Keratinocyte (primary cell): Measurements from ENCODE around the gene PCDHA2. TPM values are rescaled to one million over a fixed set of nuclear protein-coding genes. Genes with fewer than 3 reads are reported as not detected.
"Not testable (repeated sequence)": the region's sequence is repeated elsewhere in the genome, so short reads cannot be mapped to it uniquely, and the experiment has no call there.

Experiments used
- DNase-seq: peaks from one replicate; pipeline ENCODE4 v3.0.0-alpha.2; 2011; ENCODE audit warnings: low read depth, missing footprints, low spot score
- FAIRE-seq: peaks from 2 replicates; lab custom pipeline; 2011; peaks lifted over from hg19 to GRCh38; lab: Jason Lieb, UNC
- H2AFZ ChIP-seq: 2 replicates; pipeline ENCODE4 v1.6.0; 2012; ENCODE audit warnings: low read length, control low read depth, inconsistent platforms; ENCODE audit not compliant: control insufficient read depth
- H3K27ac ChIP-seq: 2 replicates; pipeline ENCODE4 v1.5.1; 2011; ENCODE audit warnings: low read length; ENCODE audit not compliant: control insufficient read depth, insufficient read depth
- H3K27me3 ChIP-seq: 3 replicates; pipeline ENCODE4 v1.6.0; 2011; ENCODE audit warnings: low read length; ENCODE audit not compliant: control insufficient read depth, insufficient read depth; ENCODE audit errors: extremely low read depth
- H3K36me3 ChIP-seq, 2 experiments: 2 replicates in 1 of 2; 3 replicates in 1 of 2; pipeline ENCODE4 v1.5.1; 2011; ENCODE audit warnings: low read length in 2 of 2, mild to moderate bottlenecking in 1 of 2; ENCODE audit not compliant: control insufficient read depth in 2 of 2, insufficient read depth in 2 of 2; ENCODE audit errors: extremely low read depth in 1 of 2
- H3K4me1 ChIP-seq: 3 replicates; pipeline ENCODE4 v1.5.1; 2011; ENCODE audit warnings: low read length; ENCODE audit not compliant: control insufficient read depth, insufficient read depth; ENCODE audit errors: extremely low read depth
- H3K4me2 ChIP-seq: 3 replicates; pipeline ENCODE4 v1.6.0; 2011; ENCODE audit warnings: low read depth, low read length; ENCODE audit not compliant: control insufficient read depth, insufficient read depth; ENCODE audit errors: extremely low read depth
- H3K4me3 ChIP-seq, 3 experiments: fragments of 200-600 bp in 1 of 3; sonication (generic) in 1 of 3; 2 replicates in 2 of 3; 3 replicates in 1 of 3; pipeline ENCODE4 v1.5.1; 2011 to 2016; ENCODE audit warnings: low read length in 3 of 3, mild to moderate bottlenecking in 3 of 3, control low read depth in 2 of 3, inconsistent platforms in 1 of 3, low read depth in 1 of 3, mixed read lengths in 1 of 3, mixed run types in 1 of 3, moderate library complexity in 1 of 3; ENCODE audit not compliant: control insufficient read depth in 2 of 3, insufficient read depth in 2 of 3; ENCODE audit errors: extremely low read depth in 1 of 3
- H3K79me2 ChIP-seq: 2 replicates; pipeline ENCODE4 v1.6.0; 2012; ENCODE audit warnings: low read length; ENCODE audit not compliant: control insufficient read depth, insufficient read depth
- H3K9ac ChIP-seq: 3 replicates; pipeline ENCODE4 v1.6.0; 2011; ENCODE audit warnings: low read length; ENCODE audit not compliant: control insufficient read depth, insufficient read depth; ENCODE audit errors: extremely low read depth
- H3K9me1 ChIP-seq: 3 replicates; pipeline ENCODE4 v1.6.0; 2011; ENCODE audit warnings: low read length; ENCODE audit not compliant: control insufficient read depth, insufficient read depth; ENCODE audit errors: extremely low read depth
- H3K9me3 ChIP-seq: 2 replicates; pipeline ENCODE4 v1.5.1; 2012; ENCODE audit warnings: low read depth, low read length; ENCODE audit not compliant: control insufficient read depth
- H4K20me1 ChIP-seq: 3 replicates; pipeline ENCODE4 v1.6.0; 2011; ENCODE audit warnings: low read length; ENCODE audit not compliant: control insufficient read depth, insufficient read depth; ENCODE audit errors: extremely low read depth
- EZH2 ChIP-seq: IDR thresholded peaks from one replicate; pipeline ENCODE4 v1.6.1; 2012; ENCODE audit warnings: inconsistent platforms, mild to moderate bottlenecking, low read length, moderate library complexity
- dilution Hi-C: fragments of 300-500 bp; cut with MboI; formaldehyde crosslinking; loops from one replicate; pipeline ENCODE4 v1.7.0; 2020; ENCODE audit warnings: low sequenced_read_pairs; ENCODE audit not compliant: extremely low pct_ligation_motif_present
- polyA plus RNA-seq, 5 experiments: library from polyadenylated mRNA; depleted of rRNA in 3 of 5; stranded (reverse) in 3 of 5; stranded (forward) in 1 of 5; unstranded in 1 of 5; fragments of >200 nt; gene quantifications; 1 replicate in 1 of 5; 2 replicates in 3 of 5; 3 replicates in 1 of 5; pipeline versions ENCODE4 v1.2.1 to v1.2.3, GENCODE V29; 2011 to 2012; ENCODE audit warnings: missing spikeins in 2 of 5, low read depth in 1 of 5, low replicate concordance in 1 of 5
- TF ChIP-seq, protein P1 (sequence below), 3 experiments: IDR thresholded peaks in 1 of 3; conservative IDR thresholded peaks in 1 of 3; optimal IDR thresholded peaks in 1 of 3; 2 replicates in 2 of 3; 3 replicates in 1 of 3; pipeline versions ENCODE3 to v1.5.1; 2011; ENCODE audit warnings: low read length in 3 of 3, mild to moderate bottlenecking in 3 of 3, moderate library complexity in 2 of 3, control low read depth in 1 of 3, inconsistent platforms in 1 of 3; ENCODE audit not compliant: insufficient read depth in 2 of 3; ENCODE audit errors: extremely low read depth in 1 of 3

The PCDHA2 gene
- polyA plus RNA-seq, 1 donor (not counting 4 experiments of a cell fraction or from before 2014, with no cell fraction given), result not detected

DNA sequence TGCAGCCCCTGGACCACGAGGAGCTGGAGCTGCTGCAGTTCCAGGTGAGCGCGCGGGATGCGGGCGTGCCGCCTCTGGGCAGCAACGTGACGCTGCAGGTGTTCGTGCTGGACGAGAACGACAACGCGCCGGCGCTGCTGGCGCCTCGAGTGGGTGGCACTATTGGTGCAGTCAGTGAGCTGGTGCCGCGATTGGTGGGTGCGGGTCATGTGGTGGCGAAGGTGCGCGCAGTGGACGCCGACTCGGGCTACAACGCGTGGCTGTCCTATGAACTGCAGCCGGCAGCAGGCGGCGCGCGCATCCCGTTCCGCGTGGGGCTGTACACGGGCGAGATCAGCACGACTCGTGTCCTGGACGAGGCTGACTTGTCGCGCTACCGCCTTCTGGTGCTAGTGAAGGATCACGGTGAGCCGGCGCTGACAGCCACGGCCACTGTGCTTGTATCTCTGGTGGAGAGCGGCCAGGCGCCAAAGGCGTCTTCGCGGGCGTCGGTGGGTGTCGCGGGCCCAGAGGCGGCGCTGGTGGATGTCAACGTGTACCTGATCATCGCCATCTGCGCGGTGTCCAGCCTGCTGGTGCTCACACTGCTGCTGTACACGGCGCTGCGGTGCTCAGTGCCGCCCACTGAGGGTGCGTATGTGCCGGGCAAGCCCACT, 6.7 kb upstream of the PCDHA2 start:
- DNase-seq, H2AFZ ChIP-seq, H3K27me3 ChIP-seq, H3K27ac ChIP-seq, H3K9ac ChIP-seq, H3K4me1 ChIP-seq, H3K79me2 ChIP-seq, H3K4me3 ChIP-seq, H3K4me2 ChIP-seq, H3K9me1 ChIP-seq, FAIRE-seq, H4K20me1 ChIP-seq, H3K36me3 ChIP-seq, dilution Hi-C loops: not testable (repeated sequence)
- peaks cover 17% of the 10 kb centered on the region for H3K9me3 ChIP-seq

DNA sequence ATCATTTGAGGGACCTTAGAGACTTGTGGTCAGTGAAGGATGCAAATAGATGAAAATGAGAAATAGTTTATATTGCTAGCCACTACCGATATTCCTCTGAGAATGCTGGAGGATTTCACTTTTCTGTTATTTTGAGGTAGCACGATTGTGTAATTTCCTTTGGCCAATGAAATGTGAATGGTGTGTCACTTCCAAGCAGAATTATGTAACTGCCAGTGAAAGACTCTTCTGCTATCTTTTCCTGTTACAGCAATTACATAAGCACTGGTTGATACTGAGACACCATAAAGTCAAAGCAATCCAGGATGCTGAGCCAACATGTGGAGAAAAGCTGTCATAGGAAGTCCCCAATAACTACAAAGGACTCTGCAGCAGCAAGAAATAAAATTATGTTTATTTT, 3.6 kb upstream of the PCDHA2 start:
- Histone ChIP-seq H3K36me3 (no peaks in the 10 kb centered on the region), H3K27me3 (no peaks in the 10 kb centered on the region), H3K9me3 (peaks cover 24% of the 10 kb centered on the region), H3K9me1 (no peaks in the 10 kb centered on the region), H3K79me2 (no peaks in the 10 kb centered on the region), H3K27ac (no peak overlapping the region), H2AFZ (no peak overlapping the region), H4K20me1 (no peaks in the 10 kb centered on the region), H3K9ac (no peak overlapping the region), H3K4me2 (no peak overlapping the region), H3K4me3 (no peak overlapping the region), H3K4me1 (no peaks in the 10 kb centered on the region)
- TF ChIP-seq, protein P1, sequence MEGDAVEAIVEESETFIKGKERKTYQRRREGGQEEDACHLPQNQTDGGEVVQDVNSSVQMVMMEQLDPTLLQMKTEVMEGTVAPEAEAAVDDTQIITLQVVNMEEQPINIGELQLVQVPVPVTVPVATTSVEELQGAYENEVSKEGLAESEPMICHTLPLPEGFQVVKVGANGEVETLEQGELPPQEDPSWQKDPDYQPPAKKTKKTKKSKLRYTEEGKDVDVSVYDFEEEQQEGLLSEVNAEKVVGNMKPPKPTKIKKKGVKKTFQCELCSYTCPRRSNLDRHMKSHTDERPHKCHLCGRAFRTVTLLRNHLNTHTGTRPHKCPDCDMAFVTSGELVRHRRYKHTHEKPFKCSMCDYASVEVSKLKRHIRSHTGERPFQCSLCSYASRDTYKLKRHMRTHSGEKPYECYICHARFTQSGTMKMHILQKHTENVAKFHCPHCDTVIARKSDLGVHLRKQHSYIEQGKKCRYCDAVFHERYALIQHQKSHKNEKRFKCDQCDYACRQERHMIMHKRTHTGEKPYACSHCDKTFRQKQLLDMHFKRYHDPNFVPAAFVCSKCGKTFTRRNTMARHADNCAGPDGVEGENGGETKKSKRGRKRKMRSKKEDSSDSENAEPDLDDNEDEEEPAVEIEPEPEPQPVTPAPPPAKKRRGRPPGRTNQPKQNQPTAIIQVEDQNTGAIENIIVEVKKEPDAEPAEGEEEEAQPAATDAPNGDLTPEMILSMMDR (optimal IDR thresholded peaks at IDR 0.05 in 1 of 3, IDR thresholded peaks at IDR 0.05 in 1 of 3, conservative IDR thresholded peaks at IDR 0.05 in 1 of 3; ENCODE audit: extremely low read depth in 1 of 3, insufficient read depth in 2 of 3, low read length in 3 of 3), result no peak
- TF ChIP-seq EZH2, result no peak
- dilution Hi-C loops, result no loop called here
- no peak for FAIRE-seq
- no peak for DNase-seq

- no peaks in the 10 kb centered on the region for H3K36me3 ChIP-seq
- H3K9me3 ChIP-seq, result peaks cover 12% of the 10 kb centered on the region
- no peaks in the 10 kb centered on the region for H4K20me1 ChIP-seq
- no peak overlapping the region for H3K9ac ChIP-seq
- H3K27ac ChIP-seq, result no peak overlapping the region
- no peaks in the 10 kb centered on the region for H3K79me2 ChIP-seq
- dilution Hi-C loops, result no loop called here
- no peaks in the 10 kb centered on the region for H3K27me3 ChIP-seq
- no peak overlapping the region for H3K4me2 ChIP-seq
- TF ChIP-seq, protein P1 (optimal IDR thresholded peaks at IDR 0.05 in 1 of 3, IDR thresholded peaks at IDR 0.05 in 1 of 3, conservative IDR thresholded peaks at IDR 0.05 in 1 of 3; ENCODE audit: extremely low read depth in 1 of 3, insufficient read depth in 2 of 3, low read length in 3 of 3), result no peak
- TF ChIP-seq EZH2, result no peak
- FAIRE-seq, result no peak
- H3K4me3 ChIP-seq, result no peak overlapping the region
- H3K4me1 ChIP-seq, result no peaks in the 10 kb centered on the region
- H2AFZ ChIP-seq, result no peak overlapping the region
- no peaks in the 10 kb centered on the region for H3K9me1 ChIP-seq
- DNase-seq, result no peak
Observed at GRCh38 chr5:140795259-140795641, 598 bp downstream of the PCDHA2 start.

DNA sequence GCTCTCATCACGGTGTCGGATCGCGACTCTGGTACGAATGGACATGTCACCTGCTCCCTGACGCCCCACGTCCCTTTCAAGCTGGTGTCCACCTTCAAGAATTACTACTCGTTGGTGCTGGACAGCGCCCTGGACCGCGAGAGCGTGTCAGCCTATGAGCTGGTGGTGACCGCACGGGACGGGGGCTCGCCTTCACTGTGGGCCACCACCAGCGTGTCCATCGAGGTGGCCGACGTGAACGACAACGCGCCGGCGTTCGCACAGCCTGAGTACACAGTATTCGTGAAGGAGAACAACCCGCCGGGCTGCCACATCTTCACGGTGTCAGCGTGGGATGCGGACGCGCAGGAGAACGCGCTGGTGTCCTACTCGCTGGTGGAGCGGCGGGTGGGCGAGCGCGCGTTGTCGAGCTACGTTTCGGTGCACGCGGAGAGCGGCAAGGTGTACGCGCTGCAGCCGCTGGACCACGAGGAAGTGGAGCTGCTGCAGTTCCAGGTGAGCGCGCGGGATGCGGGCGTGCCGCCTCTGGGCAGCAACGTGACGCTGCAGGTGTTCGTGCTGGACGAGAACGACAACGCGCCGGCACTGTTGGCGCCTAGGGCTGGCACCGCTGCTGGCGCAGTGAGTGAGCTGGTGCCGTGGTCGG, 1.5 kb downstream of the PCDHA2 start:
- H3K27ac ChIP-seq, H3K27me3 ChIP-seq, DNase-seq, dilution Hi-C loops, H3K79me2 ChIP-seq, H3K9ac ChIP-seq, H3K36me3 ChIP-seq, H3K4me3 ChIP-seq, H3K4me1 ChIP-seq, FAIRE-seq, H3K4me2 ChIP-seq, H3K9me1 ChIP-seq, H2AFZ ChIP-seq, H4K20me1 ChIP-seq: not testable (repeated sequence)
- H3K9me3 ChIP-seq, result peaks cover 12% of the 10 kb centered on the region
